Epithelial cell of proximal tubule (primary cell): ENCODE data around the gene SLC9A5. TPM values are rescaled to one million over a fixed set of nuclear protein-coding genes. Genes with fewer than 3 reads are reported as not detected.
A peak's percentile ranks its signal among the peaks of the same experiment; 100 is the strongest.

ENCODE experiments used
- DNase-seq: peaks from one replicate; pipeline ENCODE4 v3.0.0-alpha.2; 2011; ENCODE audit warnings: low read depth
- H3K4me3 ChIP-seq: 2 replicates; pipeline ENCODE4 v1.5.1; 2011; ENCODE audit warnings: low read depth, mild to moderate bottlenecking, low read length
- CTCF ChIP-seq: conservative IDR thresholded peaks from 2 replicates; pipeline ENCODE4 v1.5.1; 2012; ENCODE audit warnings: low read depth, mild to moderate bottlenecking, low read length
- total RNA-seq: library from RNA; depleted of rRNA; stranded (reverse); fragments of >200 nt; gene quantifications from 2 replicates; pipeline ENCODE4 v1.2.3, GENCODE V29; 2015

The SLC9A5 gene
- total RNA-seq, 1 donor from 2014 or later: 0.23 TPM

- no peak for TF ChIP-seq CTCF
- DNase-seq: no peak
- no peak overlapping the region for H3K4me3 ChIP-seq
Measured at GRCh38 chr16:67242138-67242730, 6.5 kb upstream of the SLC9A5 start.

GRCh38 chr16:67243481-67243880 lies 5.3 kb upstream of the SLC9A5 start:
- DNase-seq: no peak
- TF ChIP-seq CTCF: no peak
- H3K4me3 ChIP-seq: no peak overlapping the region

GRCh38 chr16:67244387-67245185 lies 4.2 kb upstream of the SLC9A5 start:
- TF ChIP-seq CTCF: no peak
- no peak overlapping the region for H3K4me3 ChIP-seq
- no peak for DNase-seq

GRCh38 chr16:67245186-67245585 lies 3.6 kb upstream of the SLC9A5 start:
- peak overlapping the region; percentile 90 for H3K4me3 ChIP-seq

GRCh38 chr16:67245674-67246080 lies 3.1 kb upstream of the SLC9A5 start:
- DNase-seq: no peak
- peak overlapping the region; percentile 90 for H3K4me3 ChIP-seq
- TF ChIP-seq CTCF: no peak

More at GRCh38 chr16:67245186-67245585, 3.6 kb upstream of the SLC9A5 start:
- no peak for TF ChIP-seq CTCF
- no peak for DNase-seq

GRCh38 chr16:67246081-67246755 lies 2.6 kb upstream of the SLC9A5 start:
- H3K4me3 ChIP-seq: peak overlapping the region; percentile 90
- peak; percentile 42 for TF ChIP-seq CTCF
- DNase-seq: no peak
